Cerebellar cortex (tissue), 1 donor: ENCODE data around the gene JAKMIP2.

Experiments
- DNase-seq: peaks from one replicate; pipeline ENCODE4 v3.0.0-alpha.2; 2015; ENCODE audit warnings: low spot score

JAKMIP2 gene

DNA sequence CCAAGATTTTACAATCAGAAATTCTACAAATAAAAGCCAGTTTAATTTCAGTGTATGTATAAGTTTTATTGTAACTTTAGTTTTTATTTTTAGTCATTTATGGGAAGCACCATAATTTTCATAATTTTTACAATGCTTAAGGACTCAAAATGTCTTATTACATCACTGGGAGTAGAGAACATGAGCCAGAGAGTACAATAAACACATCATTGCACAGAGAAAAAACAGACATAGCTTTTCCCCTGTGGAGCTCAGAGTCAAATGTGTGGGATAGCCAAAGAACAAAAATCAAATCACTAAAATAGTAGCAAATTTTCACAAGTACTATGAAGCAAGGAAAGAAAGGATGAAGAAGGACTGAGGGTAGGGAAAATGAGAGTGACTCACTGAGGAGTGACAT is 5.5 kb upstream of the JAKMIP2 start:
- DNase-seq, result no peak

GRCh38 chr5:147786142-147786541 is 3.6 kb upstream of the JAKMIP2 start:
- no peak for DNase-seq

GRCh38 chr5:147784146-147784987 is 1.8 kb upstream of the JAKMIP2 start:
- DNase-seq, result no peak

DNA sequence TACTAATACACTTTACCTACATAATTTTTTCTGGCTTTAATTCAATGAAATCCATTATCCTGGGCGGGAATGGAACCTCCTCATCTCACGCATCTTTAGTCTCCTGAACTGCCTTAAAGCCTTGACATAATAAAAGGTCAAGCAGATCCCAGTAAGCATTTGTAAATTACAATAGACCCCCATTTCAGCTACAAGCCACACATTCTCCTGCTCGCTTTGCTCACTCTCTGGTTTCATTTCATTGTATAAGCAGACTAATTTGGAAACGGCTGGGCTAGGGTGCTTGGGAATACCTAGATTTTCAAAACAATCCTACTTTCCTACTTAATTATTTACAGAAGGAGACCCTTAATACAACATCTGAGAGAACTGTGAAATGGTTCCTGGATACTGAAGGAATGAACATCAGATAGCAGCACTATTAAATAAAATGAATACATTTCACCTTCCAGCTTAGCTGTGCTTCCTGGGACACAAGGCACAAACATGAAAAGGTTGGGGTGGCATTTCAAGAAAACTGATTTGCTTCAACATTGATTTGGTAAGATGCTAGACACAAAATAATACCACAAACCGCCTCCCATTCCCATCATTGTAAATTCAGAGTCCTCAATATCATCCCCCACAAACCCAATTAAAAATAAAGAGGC is 1.5 kb downstream of the JAKMIP2 start:
- DNase-seq, result peak; percentile 53

DNA sequence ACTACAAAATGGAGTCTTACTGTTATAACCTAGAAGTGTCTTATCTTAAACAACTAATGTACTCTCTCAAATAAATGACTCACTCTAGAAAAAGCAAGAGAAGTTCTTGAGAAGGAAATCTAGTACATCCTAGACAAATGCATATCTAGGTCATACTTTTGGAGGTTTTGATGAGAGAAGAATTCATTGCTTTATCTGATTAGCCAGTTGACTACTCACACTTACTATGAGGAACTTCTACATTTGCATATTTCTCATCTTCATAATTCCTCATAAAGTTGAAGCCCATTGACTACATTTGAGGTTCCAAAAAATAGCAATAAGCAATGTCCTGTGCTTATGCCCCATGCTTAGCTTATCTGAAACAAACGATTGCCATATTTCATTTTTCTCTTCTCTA is 2.8 kb downstream of the JAKMIP2 start:
- no peak for DNase-seq

DNA sequence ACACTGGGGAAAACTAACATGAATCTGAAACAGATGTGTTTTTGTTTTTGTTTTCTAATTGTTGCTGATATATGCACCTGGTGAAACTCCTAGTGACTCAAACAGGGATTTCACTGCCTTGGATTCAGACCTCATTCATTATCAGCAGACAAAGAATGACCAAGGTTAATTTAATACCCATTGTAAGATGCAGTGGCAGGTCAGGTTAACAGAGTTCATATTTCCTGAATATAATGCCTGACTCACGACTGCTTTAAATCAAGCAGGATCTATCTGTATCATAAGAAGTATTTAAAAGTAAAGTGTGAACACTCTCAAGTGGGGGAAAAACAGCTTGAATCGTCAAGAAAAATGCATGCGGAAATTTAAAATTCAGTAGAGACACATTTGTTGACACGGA is 5.5 kb downstream of the JAKMIP2 start:
- DNase-seq, result no peak

GRCh38 chr5:147773587-147773986 is 8.9 kb downstream of the JAKMIP2 start:
- no peak for DNase-seq

DNA sequence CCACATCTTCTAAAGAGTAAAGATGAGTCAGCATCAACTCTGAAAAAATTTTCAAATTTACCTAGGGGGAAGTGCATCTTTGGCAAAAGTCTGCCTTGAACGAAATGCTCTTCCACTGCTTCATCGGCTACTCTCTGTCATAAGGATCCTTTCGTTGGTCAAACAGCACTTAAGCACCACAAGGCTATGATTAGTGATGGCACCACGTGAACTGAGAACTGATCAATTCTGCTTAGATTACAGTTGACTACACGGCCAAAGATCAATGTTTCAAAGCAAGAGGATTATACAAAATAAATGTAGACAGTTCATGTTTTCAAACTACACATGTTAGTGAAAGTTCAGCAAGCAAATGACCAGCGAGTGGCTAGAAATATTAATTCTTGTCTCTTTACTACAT is 9.4 kb downstream of the JAKMIP2 start:
- DNase-seq, result no peak

DNA sequence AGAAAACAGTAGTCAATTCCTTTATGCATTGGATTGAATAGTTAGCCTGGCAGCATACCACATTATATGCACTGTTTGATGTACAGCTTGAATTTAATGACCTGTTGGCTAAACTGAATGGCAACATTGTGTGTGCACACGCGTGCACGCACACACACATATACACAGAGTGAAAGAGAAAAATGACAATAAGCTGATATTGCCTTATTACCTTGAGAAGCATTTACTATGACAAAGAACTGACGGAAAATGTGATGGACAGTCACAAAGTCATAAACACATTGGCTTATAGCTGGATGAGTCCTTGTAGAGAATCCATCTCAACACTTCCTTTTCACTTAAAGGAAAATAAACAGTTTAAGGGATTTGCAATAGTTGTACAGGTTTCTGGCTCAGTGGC is 15.5 kb downstream of the JAKMIP2 start:
- DNase-seq, result no peak

GRCh38 chr5:147763791-147764525 is 18.6 kb downstream of the JAKMIP2 start:
- DNase-seq, result no peak

DNA sequence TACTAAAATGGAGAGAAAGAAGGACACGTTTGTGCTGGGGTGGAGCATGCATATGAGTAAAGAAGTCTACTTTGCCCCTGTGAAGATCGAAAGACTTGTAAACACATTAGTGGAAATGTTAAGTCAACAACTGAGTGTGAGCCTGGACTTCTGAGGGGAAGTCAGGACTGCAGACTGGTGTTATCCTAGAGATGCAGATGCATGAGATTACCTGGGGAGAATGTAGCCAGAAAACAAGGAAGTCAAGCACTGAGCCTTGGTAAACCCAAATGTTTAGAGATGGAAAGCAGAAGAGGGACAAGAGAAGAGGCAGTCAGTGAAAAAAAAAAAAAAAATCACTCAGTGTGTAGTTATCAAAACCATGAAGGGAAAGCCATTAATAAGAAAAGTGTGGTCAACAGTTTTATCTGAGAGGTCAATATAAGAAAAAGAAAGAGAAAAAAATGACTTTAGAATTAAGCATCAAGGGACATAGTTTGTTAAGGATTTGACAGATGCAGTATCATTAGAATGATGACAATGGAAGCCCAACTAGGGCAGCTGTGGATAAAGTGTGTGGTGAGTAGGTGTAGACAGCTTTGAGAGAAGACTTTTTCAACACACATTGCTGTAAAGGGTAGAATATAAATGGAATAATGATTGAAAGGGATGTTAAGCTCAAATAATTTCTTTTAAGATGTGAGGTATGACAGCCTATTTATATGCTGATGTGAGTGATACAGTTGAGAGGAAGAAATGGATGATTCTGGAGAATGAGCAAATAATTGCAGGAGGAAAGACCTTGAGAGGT is 22.2 kb downstream of the JAKMIP2 start:
- no peak for DNase-seq

GRCh38 chr5:147759441-147759840 is 23.1 kb downstream of the JAKMIP2 start:
- DNase-seq, result no peak

DNA sequence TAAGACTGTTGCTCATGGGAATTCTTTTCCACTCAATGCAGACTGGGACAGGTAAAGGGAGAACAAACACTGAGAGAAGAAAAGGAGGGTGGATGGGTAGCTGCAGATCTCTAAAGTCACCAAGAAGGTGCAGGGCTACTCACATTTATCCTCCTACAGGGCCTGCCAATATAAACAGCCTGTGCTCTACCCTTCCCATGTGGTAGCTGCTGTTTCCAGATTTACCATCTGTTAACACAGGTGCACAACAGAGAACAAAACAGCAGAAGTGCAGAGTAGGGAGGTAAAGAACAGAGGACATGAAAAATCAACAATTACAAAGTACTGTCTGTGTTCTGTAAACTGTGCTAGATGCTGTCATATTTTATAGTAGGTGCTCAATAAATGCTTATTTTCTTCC is 26.0 kb downstream of the JAKMIP2 start:
- DNase-seq, result peak; percentile 95

GRCh38 chr5:147754372-147755122 is 28.0 kb downstream of the JAKMIP2 start:
- DNase-seq, result no peak

- no peak for DNase-seq
These were observed 28.8 kb downstream of the JAKMIP2 start for GRCh38 chr5:147753765-147754164.

DNA sequence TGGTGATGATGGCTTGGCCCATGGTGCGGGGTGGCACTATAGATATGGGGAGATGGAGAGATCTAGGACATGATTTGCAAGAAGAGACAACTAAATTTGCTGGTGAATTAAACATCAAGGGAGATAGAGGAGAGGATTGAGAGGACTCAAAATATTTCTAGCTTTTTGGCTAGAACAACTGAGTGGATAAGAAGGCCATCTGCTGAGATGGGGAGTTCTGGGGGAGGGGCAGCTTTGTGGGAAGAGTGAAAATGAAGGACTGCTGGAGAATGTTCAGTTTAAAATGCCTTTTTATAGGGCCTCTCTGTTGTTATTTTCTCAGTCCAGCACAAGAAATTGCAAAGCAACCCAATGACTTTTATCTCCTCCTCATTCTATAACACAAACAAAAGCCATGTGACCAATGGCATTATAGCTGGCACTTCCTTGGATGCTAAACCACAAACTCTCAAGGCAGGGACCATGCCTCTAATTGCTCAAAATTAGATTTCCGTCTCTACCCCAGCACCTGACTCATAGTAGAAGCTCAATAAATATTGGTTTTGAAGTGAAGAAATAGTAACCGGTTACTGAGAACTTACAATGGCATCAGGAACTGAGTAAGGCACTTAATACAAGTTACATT is 29.8 kb downstream of the JAKMIP2 start:
- DNase-seq, result peak; percentile 89

GRCh38 chr5:147752033-147752432 is 30.5 kb downstream of the JAKMIP2 start:
- DNase-seq, result no peak

DNA sequence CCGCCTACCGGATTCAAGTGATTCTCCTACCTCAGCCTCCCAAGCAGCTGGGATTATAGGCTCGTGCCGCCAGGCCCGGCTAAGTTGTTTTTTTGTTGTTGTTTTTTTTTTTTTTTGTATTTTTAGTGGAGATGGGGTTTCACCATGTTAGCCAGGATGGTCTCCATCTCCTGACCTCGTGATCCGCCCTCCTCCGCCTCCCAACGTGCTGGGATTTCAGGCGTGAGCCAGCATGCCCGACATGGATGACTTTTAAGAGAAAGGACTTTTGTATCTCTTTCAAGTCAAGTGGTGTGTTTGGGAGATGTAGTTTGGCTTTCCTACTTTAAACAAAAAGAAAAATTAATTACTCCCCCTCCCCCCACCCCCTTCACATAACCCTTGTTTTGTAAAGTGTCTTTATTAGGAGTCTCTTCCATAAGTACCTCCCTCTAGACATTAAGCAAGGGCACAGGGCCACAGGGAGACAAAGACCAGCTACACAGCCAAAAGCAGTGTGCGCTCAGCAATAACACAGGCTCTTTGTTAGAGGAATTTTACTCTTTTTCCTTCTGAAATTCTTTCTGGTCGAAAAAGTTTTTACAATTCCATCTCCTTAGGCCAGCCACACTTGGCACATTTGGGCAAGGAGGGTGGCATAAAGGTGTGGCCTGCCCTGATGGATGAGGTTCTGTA is 31.2 kb downstream of the JAKMIP2 start:
- no peak for DNase-seq

DNA sequence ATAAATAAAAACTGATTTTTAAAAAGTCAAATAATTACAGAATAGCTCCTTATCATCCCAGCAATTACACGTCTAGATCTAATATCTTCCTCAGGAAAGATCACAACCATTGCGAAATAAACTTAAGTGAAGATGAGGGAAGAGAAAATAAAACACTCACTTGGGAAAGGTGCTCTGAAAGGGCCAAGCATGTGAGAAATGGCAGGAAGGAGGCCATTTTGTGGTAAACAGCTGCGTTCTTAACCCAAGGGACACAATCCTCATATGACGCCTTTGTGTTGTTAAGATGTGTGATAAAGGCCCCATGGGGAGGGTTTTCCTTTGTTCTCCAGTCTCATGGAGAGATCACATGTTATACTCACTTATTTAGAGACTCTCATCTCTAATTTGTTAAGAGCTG is 32.5 kb downstream of the JAKMIP2 start:
- no peak for DNase-seq

DNA sequence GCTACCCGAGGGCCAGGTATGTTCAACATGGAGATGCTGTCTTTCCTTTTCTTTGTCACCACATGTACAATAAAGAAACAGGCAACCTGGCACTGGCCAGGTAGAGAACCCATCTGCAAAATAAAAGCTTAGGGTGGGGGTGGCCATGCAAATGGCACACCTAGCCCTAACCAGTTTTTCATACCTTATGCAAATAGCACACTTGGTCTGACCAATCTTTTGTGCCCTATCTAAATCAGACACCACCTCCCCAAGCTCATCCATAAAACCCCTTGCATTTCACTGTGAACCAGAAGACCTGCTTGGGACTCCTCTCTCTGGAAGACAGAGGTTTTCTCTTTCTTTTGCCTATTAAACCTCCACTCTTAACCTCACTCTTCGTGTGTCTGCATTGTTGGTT is 33.9 kb downstream of the JAKMIP2 start:
- DNase-seq, result no peak
